ENCODE data around the gene ZNF516.

The ZNF516 gene

DNA sequence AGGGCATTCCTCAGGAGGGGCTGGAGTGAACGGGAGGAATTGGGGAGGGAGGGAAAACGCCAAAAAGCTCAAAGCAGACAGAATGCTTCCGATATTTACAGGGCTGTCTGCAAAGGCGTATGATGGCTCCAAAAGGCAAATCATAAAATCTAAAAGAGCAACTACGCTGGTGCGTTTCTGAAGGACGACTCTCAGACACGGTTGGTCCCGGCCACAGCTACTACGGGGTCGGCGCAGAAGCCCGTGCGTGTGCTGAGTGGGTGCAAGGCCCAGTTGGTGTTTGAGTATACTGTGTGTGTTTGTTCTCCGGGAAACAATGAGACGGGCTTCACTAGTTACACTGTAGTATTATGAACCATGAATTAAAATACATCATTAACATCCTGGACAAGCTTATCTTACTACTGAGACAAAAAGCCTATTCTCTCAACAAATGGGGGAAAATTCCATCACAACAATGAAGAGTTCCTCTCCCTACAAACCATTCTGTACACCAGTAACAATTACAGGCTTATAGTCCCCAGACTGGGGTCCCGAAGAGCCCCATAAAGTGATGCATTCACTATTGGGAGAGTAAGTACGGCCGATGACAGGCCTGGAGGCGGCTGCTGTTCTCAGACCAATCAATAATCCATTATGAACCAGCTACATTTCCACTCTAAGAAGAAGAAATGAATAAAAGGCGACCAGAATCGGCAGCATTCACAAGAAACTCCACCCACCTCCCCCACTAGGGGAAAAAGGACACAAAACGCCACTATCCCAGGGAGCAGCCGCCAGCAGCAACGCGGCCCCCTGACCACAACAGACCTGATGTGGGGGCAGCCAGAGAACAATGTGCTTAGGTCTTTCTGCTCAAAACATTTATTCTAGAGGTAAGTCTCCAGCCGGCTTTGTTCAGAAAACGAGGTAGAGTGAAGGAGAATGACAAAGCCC lies 43.4 kb downstream of the ZNF516 start:
- peak; percentile 9 for FAIRE-seq
- TF ChIP-seq TAF1 (IDR thresholded peaks at IDR 0.05; ENCODE audit: borderline replicate concordance, low read depth, low read length) (no peak), POLR2A (IDR thresholded peaks at IDR 0.05; ENCODE audit: low read depth, low read length) (no peak), POLR2AphosphoS5 (IDR thresholded peaks at IDR 0.05; ENCODE audit: low read depth, low read length) (no peak)
- DNase-seq (ENCODE audit: insufficient read length): no peak

DNA sequence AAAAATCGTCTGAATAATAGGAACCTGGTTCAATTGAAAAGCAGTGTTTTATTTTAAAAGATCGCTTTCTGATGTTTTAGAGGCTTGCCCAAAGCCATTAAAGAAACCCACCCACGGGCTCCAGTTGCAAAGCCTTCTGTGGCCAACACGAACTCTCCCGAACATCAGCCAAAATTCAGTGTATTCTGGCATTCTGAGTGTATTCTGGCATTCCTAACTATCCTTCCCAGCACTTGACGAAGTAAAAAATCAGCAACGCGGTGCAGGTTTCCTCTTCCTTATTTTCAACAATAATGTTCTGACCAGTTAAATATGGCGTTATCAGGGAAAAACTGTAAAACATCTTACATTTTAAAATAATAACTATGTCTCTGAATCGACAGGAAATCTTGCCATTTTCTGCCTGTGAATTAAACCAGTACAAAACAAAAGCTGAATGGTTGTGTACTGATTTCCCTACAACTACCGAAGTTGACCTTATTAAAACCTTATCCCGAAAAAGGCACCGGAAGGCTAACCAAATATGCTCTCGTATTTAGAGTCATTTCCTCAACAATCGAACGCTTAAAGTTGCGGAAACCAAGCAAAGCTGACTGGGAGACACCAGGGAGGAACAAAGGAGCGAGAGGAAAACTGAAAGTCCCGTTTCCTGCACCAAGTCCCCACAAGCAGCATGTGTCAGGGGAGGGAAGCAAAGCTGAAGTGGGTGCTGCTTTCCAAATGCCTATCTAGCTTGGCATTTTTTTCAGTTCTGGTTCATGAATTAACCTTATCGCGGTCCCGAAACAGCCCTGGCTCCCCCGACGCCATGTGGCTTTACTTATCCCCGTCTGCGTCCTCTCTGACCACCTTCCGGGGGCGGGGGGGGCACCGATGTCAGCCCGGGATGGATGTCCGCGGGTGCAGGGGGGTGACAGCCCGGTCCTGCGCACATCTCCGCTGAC lies 44.3 kb downstream of the ZNF516 start:
- no peak for DNase-seq (ENCODE audit: insufficient read length)
- TF ChIP-seq POLR2A (IDR thresholded peaks at IDR 0.05; ENCODE audit: low read depth, low read length) (no peak), POLR2AphosphoS5 (IDR thresholded peaks at IDR 0.05; ENCODE audit: low read depth, low read length) (no peak), TAF1 (IDR thresholded peaks at IDR 0.05; ENCODE audit: borderline replicate concordance, low read depth, low read length) (no peak)
- FAIRE-seq: peak; percentile 51

DNA sequence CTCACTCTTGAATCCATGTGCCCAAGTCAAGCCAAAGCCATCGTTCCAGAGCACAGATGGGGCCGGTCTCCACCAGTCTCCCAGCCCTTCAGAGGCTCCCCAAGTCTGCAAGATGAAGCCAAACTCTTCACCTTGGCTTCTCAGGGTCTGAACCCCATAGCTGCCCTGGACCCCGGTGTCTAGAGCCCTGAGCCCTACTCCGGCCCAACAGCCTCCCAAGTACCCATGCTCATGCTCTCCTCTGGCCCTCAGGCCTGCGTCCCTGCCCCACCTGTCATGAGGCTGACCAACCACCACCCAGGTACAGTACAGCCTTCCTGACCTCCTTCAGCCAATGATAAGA lies 46.0 kb downstream of the ZNF516 start:
- DNase-seq (ENCODE audit: insufficient read length) (no peak), FAIRE-seq (no peak)
- TF ChIP-seq TAF1 (IDR thresholded peaks at IDR 0.05; ENCODE audit: borderline replicate concordance, low read depth, low read length) (no peak), POLR2A (IDR thresholded peaks at IDR 0.05; ENCODE audit: low read depth, low read length) (no peak), POLR2AphosphoS5 (IDR thresholded peaks at IDR 0.05; ENCODE audit: low read depth, low read length) (no peak)

DNA sequence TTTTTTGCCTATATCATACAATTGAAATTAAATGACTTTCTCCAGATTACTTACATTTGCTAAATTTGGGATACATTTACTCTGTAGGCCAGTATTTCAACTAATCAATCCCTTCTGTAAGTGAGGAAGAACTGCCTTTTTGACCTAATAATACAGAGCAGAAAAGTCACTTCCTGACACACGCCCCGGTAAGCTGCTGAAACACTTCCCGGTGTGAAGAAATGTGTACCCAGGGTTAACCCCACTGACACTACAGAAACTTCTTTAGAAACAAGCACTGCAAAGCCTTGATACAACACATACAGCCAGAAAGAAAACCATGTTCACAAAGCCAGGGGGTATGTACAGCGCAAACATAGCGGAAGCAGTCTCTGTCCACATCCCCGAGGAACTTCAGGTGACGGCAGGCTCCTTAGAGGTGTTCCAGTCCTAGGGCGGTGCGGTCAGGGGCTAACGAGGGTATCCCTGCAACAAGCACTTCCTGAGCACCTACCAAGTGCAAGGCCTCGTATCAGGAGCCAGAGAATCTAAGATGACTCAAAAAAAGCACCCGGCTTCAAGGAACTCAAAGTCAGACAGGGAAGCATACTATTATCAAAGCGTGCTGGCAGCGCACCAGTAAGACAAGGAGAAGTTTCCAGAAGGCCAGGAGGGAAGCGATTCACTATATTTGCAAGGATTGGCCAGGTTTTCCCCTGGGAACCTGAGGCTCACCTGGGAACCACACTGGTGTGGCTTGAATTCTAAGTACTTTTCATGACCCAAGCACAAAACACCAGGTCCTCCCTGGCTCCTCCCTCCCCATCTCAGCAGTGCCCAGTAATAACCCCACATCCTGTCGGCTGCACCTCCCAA lies 46.6 kb downstream of the ZNF516 start:
- TF ChIP-seq TAF1 (IDR thresholded peaks at IDR 0.05; ENCODE audit: borderline replicate concordance, low read depth, low read length) (no peak), POLR2A (IDR thresholded peaks at IDR 0.05; ENCODE audit: low read depth, low read length) (no peak), POLR2AphosphoS5 (IDR thresholded peaks at IDR 0.05; ENCODE audit: low read depth, low read length) (no peak)
- FAIRE-seq (no peak), DNase-seq (ENCODE audit: insufficient read length) (no peak)

DNA sequence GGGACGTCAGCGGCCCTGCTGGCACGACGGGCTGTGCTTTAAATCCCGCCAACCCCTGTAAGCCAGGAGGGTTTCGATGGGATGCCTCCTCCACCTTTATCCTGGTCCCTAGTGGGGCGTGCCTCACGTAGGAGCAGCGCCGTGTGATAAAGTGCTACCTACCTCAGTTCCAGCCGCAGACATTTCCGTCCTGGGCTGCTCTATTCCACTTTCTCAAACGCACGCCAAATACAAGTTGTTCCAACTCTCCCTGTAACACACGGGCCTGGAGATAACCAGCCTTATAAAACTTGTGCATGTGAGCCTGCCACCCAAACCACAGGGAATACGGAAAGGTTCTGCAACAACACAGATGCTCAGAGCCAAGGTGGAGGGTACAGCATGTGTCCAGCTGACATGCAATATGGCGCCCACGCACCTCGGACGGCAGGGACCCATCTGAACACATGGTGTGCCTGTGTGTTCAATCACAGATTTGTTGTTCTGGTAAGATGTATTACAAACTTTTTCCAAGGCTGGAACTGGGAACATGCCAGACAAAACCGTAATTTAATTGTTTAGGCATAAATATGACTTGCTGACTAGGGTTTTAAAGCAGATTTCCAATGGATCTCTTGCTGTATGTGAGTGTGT lies 47.7 kb downstream of the ZNF516 start:
- FAIRE-seq: no peak
- TF ChIP-seq POLR2AphosphoS5 (IDR thresholded peaks at IDR 0.05; ENCODE audit: low read depth, low read length): no peak
- no peak for TF ChIP-seq TAF1 (IDR thresholded peaks at IDR 0.05; ENCODE audit: borderline replicate concordance, low read depth, low read length)
- no peak for TF ChIP-seq POLR2A (IDR thresholded peaks at IDR 0.05; ENCODE audit: low read depth, low read length)
- DNase-seq (ENCODE audit: insufficient read length): no peak

DNA sequence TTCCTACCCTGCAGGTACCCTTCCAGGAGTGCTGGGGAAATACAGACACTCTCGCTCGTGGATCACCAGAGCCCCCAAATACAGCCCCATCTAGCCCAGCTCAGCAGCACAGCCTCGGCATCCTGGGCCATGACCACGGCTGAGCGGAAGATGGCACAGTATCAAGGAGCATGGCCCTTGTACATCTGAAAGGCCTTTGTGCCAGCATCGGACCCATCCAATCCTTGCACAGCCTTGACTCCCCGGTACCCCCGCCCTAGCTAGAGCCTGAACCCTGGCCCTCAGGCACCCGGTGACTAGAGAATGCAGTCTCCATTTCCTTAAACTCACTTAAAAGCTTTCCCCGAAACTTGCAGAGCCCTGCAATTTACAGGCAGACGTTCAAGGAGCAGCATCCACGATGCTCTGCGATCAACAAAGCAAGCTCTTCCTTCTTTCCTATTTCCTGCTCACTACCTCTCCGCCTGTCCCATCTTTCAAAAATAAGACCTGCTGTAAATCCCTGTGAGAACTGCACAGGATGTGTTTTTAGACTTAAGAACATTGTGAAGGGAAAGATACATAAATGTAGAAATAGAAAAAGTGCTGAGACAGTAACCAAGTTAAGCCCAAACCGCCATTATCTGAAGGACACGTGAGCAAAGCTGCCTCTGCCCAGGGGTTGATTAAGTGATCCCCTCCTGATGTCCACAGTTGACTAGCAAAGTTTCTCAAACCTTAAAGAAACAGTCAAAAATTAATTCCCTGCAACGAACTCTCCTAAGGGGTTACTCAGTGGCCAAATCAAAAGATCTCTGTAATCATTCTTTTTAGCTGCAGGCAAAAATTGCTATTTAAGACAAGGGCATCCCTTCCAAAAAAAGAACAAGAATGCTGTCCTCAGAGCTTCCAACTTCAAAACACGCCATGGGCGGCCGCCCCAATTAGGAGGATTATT lies 48.5 kb downstream of the ZNF516 start:
- no peak for TF ChIP-seq POLR2AphosphoS5 (IDR thresholded peaks at IDR 0.05; ENCODE audit: low read depth, low read length)
- no peak for TF ChIP-seq TAF1 (IDR thresholded peaks at IDR 0.05; ENCODE audit: borderline replicate concordance, low read depth, low read length)
- no peak for TF ChIP-seq POLR2A (IDR thresholded peaks at IDR 0.05; ENCODE audit: low read depth, low read length)
- no peak for DNase-seq (ENCODE audit: insufficient read length)
- FAIRE-seq: no peak

DNA sequence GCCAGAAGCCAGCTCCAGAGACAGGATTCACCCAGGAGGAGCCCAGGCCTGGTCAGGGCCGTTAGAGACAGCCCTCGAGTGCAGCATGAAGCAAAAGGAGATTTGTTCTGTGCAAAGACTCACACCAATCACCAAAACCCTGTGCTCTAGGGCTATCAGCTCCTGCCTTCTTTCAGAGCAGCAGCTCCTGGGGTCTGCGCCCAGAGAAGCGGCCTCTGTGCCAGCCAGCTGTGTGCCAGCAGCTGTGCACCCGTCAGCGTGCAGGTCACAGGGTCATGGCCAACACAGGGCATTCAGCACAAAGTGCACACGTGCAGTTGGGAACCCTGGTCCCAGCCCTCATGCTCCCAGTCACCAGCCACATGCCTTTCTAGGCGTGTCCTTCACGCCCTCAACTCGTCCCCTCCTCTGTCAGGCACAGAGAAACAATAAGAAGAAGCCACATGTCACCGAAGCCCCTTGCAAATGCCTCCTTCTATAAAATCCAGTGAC lies 49.3 kb downstream of the ZNF516 start:
- FAIRE-seq (no peak), DNase-seq (ENCODE audit: insufficient read length) (no peak)
- no peak for TF ChIP-seq TAF1 (IDR thresholded peaks at IDR 0.05; ENCODE audit: borderline replicate concordance, low read depth, low read length)
- no peak for TF ChIP-seq POLR2AphosphoS5 (IDR thresholded peaks at IDR 0.05; ENCODE audit: low read depth, low read length)
- TF ChIP-seq POLR2A (IDR thresholded peaks at IDR 0.05; ENCODE audit: low read depth, low read length): no peak

DNA sequence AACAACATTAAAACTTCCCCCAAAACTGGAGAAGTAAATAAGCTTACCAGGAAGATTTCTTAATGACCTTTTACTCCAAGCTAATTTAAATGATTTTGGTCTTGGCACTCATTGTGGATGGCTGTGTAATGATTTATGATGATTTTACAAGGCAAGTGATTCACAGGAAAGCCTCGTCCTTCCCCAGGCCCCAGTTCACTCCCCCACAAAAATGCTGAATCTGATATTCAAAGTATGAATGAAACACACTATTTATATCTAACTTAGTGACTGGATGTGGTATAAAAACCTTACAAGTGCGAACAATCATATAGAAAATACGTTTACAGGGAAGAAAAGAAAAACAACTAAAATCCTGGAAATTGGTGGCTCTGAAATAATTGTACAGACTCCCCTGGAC lies 49.8 kb downstream of the ZNF516 start:
- DNase-seq (ENCODE audit: insufficient read length): no peak
- TF ChIP-seq POLR2AphosphoS5 (IDR thresholded peaks at IDR 0.05; ENCODE audit: low read depth, low read length) (no peak), TAF1 (IDR thresholded peaks at IDR 0.05; ENCODE audit: borderline replicate concordance, low read depth, low read length) (no peak), POLR2A (IDR thresholded peaks at IDR 0.05; ENCODE audit: low read depth, low read length) (no peak)
- no peak for FAIRE-seq

DNA sequence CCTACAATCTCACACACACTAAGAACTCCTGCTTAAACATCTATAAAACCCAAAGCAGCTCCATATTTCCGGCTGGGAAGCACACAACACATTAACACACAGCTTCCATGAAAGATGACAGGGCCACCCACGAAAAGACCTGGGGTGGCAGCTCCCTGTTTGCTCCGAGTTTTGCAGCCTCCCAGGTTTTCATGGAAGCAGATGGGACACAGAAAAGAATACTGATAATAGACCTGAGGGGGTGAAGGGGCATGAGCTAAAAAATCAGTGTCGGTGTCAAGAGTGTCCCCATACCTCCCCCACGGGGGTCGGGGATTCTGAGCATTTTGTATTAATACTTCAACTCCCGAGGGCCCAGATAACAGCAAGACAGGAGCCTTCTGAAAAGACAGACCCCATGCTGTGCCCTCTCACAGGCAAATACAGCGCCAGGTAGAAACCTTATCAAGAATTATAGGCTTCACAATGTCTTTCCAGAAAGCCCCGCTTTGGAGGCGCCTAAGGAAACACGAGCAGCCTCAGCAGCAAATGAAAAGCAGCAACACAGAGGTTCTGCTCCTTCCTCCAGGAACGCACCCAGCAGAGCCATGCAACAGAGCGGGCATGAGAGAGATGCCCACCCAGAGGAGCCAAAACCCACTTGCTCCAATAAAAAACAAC lies 50.5 kb downstream of the ZNF516 start:
- DNase-seq (ENCODE audit: insufficient read length) (no peak), FAIRE-seq (no peak)
- TF ChIP-seq TAF1 (IDR thresholded peaks at IDR 0.05; ENCODE audit: borderline replicate concordance, low read depth, low read length) (no peak), POLR2A (IDR thresholded peaks at IDR 0.05; ENCODE audit: low read depth, low read length) (no peak), POLR2AphosphoS5 (IDR thresholded peaks at IDR 0.05; ENCODE audit: low read depth, low read length) (no peak)

Measured in GM12892 (cell line).